GM12878 (cell line): Measurements from ENCODE around the gene UNK. TPM values are rescaled to one million over a fixed set of nuclear protein-coding genes. Genes with fewer than 3 reads are reported as not detected.
"Not testable (repeated sequence)": the region's sequence is repeated elsewhere in the genome, so short reads cannot be mapped to it uniquely, and the experiment has no call there.

Experiments used
- ATAC-seq: fragments of 200-7000 bp; cut with Tn5 transposase; 3 replicates; pipeline ENCODE4 v1.9.1; 2020; ENCODE audit warnings: mild to moderate bottlenecking, moderate library complexity
- BruUV-seq: library from RNA; stranded (reverse); fragments of 400-500 nt; replicated peaks from 2 replicates; lab custom pipeline; 2021; lab: Mats Ljungman, UMichigan
- CTCF ChIA-PET: fragments of 300-600 bp; sonication (Branson Sonifier 250); formaldehyde crosslinking; extraction: SDS; loops from one replicate; lab custom pipeline; 2021; ENCODE audit warnings: inconsistent platforms; lab: Yijun Ruan, JAX
- POLR2A ChIA-PET: fragments of 350-600 bp; formaldehyde crosslinking; extraction: SDS; loops from one replicate; lab custom pipeline; 2021; ENCODE audit warnings: inconsistent platforms; lab: Charles Lee
- RAD21 ChIA-PET: fragments of 300-600 bp; sonication (Branson Sonifier 250); formaldehyde crosslinking; loops from one replicate; lab custom pipeline; 2023; ENCODE audit warnings: antibody characterized with exemption; ENCODE audit not compliant: unreplicated experiment; lab: Charles Lee
- SMC1A ChIA-PET: fragments of 300-600 bp; sonication (Branson Sonifier 250); formaldehyde crosslinking; loops from one replicate; lab custom pipeline; 2023; ENCODE audit not compliant: unreplicated experiment, uncharacterized antibody; lab: Charles Lee
- DNase-seq: peaks from one replicate; pipeline ENCODE4 v3.0.0-alpha.2; 2011; ENCODE audit warnings: low read depth, low spot score
- FAIRE-seq: peaks from 3 replicates; lab custom pipeline; 2011; peaks lifted over from hg19 to GRCh38; lab: Jason Lieb, UNC
- H2AFZ ChIP-seq: 2 replicates; pipeline ENCODE4 v1.6.0; 2011; ENCODE audit warnings: low read depth, low read length, control low read depth; ENCODE audit not compliant: control insufficient read depth
- H3K27ac ChIP-seq: 2 replicates; pipeline ENCODE4 v1.5.1; 2011; ENCODE audit warnings: control low read depth; ENCODE audit not compliant: control insufficient read depth, insufficient read depth
- H3K27me3 ChIP-seq, 2 experiments: replicated peaks in 1 of 2; 2 replicates each; pipeline versions ENCODE4 v1.6.0 to v1.6.1; 2011; ENCODE audit warnings: low read length in 1 of 2; ENCODE audit not compliant: control insufficient read depth in 2 of 2, insufficient read depth in 2 of 2
- H3K36me3 ChIP-seq, 2 experiments: 2 replicates each; pipeline ENCODE4 v1.5.1; 2011; ENCODE audit warnings: low read length in 1 of 2; ENCODE audit not compliant: control insufficient read depth in 2 of 2, insufficient read depth in 2 of 2
- H3K4me1 ChIP-seq: 2 replicates; pipeline ENCODE4 v1.6.1; 2011; ENCODE audit warnings: mild to moderate bottlenecking, low read length, moderate library complexity, mixed read lengths; ENCODE audit not compliant: control insufficient read depth, insufficient read depth
- H3K4me2 ChIP-seq: 2 replicates; pipeline ENCODE4 v1.6.0; 2011; ENCODE audit warnings: control low read depth; ENCODE audit not compliant: control insufficient read depth, insufficient read depth
- H3K4me3 ChIP-seq: fragments of 200-600 bp; sonication (generic); 2 replicates; pipeline ENCODE4 v1.5.1; 2016
- H3K79me2 ChIP-seq: 2 replicates; pipeline ENCODE4 v1.6.0; 2011; ENCODE audit warnings: low read length; ENCODE audit not compliant: control insufficient read depth, insufficient read depth
- H3K9ac ChIP-seq: 2 replicates; pipeline ENCODE4 v1.8.0; 2011; ENCODE audit warnings: low read length, control low read depth, mixed read lengths; ENCODE audit not compliant: control insufficient read depth, insufficient read depth
- H3K9me3 ChIP-seq: replicated peaks from 3 replicates; pipeline ENCODE4 v1.5.1; 2011; ENCODE audit warnings: mild to moderate bottlenecking, low read length; ENCODE audit not compliant: control insufficient read depth, insufficient read depth
- H4K20me1 ChIP-seq: 2 replicates; pipeline ENCODE4 v1.6.0; 2011; ENCODE audit not compliant: control insufficient read depth, insufficient read depth
- ATF2 ChIP-seq: IDR thresholded peaks from 2 replicates; pipeline ENCODE4 v1.6.1; 2012; ENCODE audit warnings: low read length, inconsistent platforms
- LARP7 ChIP-seq: fragments of 450-650 bp; IDR thresholded peaks from 2 replicates; pipeline ENCODE4 v1.6.1; 2017; ENCODE audit warnings: mild to moderate bottlenecking
- NR2F1 ChIP-seq: fragments of 450-650 bp; conservative IDR thresholded peaks from 2 replicates; pipeline ENCODE4 v1.6.1; 2017; ENCODE audit warnings: mild to moderate bottlenecking
- SIX5 ChIP-seq: IDR thresholded peaks from 2 replicates; pipeline ENCODE4 v1.6.1; 2011; ENCODE audit warnings: mild to moderate bottlenecking, low read depth, low read length, moderate library complexity; ENCODE audit not compliant: severe bottlenecking
- SUZ12 ChIP-seq: fragments of 200-600 bp; sonication (generic); IDR thresholded peaks from one replicate; pipeline ENCODE4 v1.6.1; 2018; ENCODE audit warnings: antibody characterized with exemption, mild to moderate bottlenecking; ENCODE audit not compliant: unreplicated experiment
- ZZZ3 ChIP-seq: IDR thresholded peaks from 2 replicates; pipeline ENCODE4 v1.6.1; 2011; ENCODE audit warnings: low read depth; ENCODE audit not compliant: control insufficient read depth, insufficient read length
- WGBS: methylation state at CpG from one replicate; pipeline ENCODE4 v1.1.6; 2016; ENCODE audit warnings: low lambda C conversion rate; ENCODE audit not compliant: insufficient replicate concordance, insufficient coverage; ENCODE audit errors: missing lambda C conversion rate; 5-methylcytosine and 5-hydroxymethylcytosine counted together
- in situ Hi-C: fragments of 300-500 bp; cut with MboI; formaldehyde crosslinking; loops from 9 replicates; pipeline ENCODE4 v1.14.3; 2018; ENCODE audit warnings: mixed read lengths
- intact Hi-C: fragments of 100-400 bp; cut with micrococcal nuclease; formaldehyde crosslinking; loops from one replicate; pipeline ENCODE4 v1.14.2; 2022; ENCODE audit not compliant: unreplicated experiment
- polyA plus RNA-seq, 11 experiments: library from polyadenylated mRNA; depleted of rRNA in 4 of 11; unstranded in 6 of 11; stranded (reverse) in 5 of 11; fragments of >200 nt; fragmentation: Nextera tagmentation in 4 of 11; fragmentation: Illumina TruSeq in 1 of 11; extraction: Ambion mirVana in 4 of 11; extraction: Trizol in 1 of 11; gene quantifications; 1 replicate in 1 of 11; 2 replicates in 10 of 11; pipeline versions ENCODE4 v1.2.1 to v1.2.3, GENCODE V29; 2011 to 2016; ENCODE audit warnings: inconsistent platforms in 2 of 11, missing spikeins in 2 of 11, low read depth in 1 of 11
- total RNA-seq, 4 experiments: library from RNA; depleted of rRNA in 3 of 4; stranded (reverse); fragments of >200 nt in 3 of 4; fragmentation: Illumina TruSeq in 1 of 4; extraction: Trizol in 1 of 4; gene quantifications; 2 replicates each; pipeline versions ENCODE4 v1.2.1 to v1.2.3, GENCODE V29; 2013 to 2021

Gene UNK
- total and polyA plus RNA-seq, 10 of the 15 experiments (the other 5 are each of a cell fraction or from before 2014, with no cell fraction given), result 8.9 to 34.5 (median 27.3) TPM

GRCh38 chr17:75810756-75811155, 26.1 kb downstream of the UNK start:
- SMC1A ChIA-PET, H3K27ac ChIP-seq, H3K4me3 ChIP-seq, FAIRE-seq, H3K4me2 ChIP-seq, RAD21 ChIA-PET, H4K20me1 ChIP-seq, H3K4me1 ChIP-seq, in situ Hi-C loops, H2AFZ ChIP-seq, intact Hi-C loops, DNase-seq, H3K27me3 ChIP-seq, ATAC-seq, BruUV-seq, H3K9ac ChIP-seq, H3K9me3 ChIP-seq, H3K79me2 ChIP-seq: not testable (repeated sequence)
- ChIA-PET CTCF (interaction anchor here (0.7 kb wide), 1 partner anchor 458 kb away, joined by 3 read pairs; no protein-coding TSS in a partner anchor), POLR2A (interaction anchor here (0.6 kb wide), 2 partner anchors 37 to 40 kb away, joined by 4 read pairs; no protein-coding TSS in a partner anchor)
- WGBS, result over 99% methylated on average over 11 of the region's 11 CpGs
- peaks cover 23 to 25% of the 10 kb centered on the region in 2 experiments for H3K36me3 ChIP-seq

DNA sequence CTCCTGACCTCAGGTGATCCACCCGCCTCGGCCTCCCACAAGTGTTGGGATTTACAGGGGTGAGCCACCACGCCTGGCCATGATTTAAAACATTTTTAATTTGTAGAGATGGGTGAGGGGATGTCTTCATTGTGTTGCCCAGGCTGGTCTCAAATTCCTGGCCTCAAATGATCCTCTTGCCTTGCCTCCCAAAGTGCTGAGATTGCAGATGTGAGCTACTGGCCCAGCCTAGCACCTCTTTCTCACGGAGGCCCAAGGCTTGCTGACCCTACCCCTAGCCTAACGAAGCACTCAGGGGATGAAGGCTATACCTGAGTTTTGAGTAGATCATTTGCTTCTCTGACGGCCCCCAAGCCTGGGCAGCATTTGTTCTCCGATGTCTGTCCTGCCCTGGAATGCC, 26.6 kb downstream of the UNK start:
- H3K4me2 ChIP-seq, result no peak overlapping the region
- H3K27me3 ChIP-seq, result no peaks in the 10 kb centered on the region
- ChIA-PET CTCF (no interaction called here), POLR2A (interaction anchor here (0.6 kb wide), 2 partner anchors 36 to 41 kb away, joined by 4 read pairs; no protein-coding TSS in a partner anchor), RAD21 (no interaction called here), SMC1A (no interaction called here)
- no peak overlapping the region for H3K4me3 ChIP-seq
- H3K9ac ChIP-seq, result no peak overlapping the region
- in situ Hi-C loops (no loop called here), intact Hi-C loops (no loop called here)
- no peaks in the 10 kb centered on the region; the same call in 1 of the 2 replicates for H3K79me2 ChIP-seq
- no peaks in the 10 kb centered on the region for H3K9me3 ChIP-seq
- FAIRE-seq (no peak), DNase-seq (no peak), ATAC-seq (no peak)
- H2AFZ ChIP-seq, result no peak overlapping the region
- no peak for TF ChIP-seq ATF2
- TF ChIP-seq SIX5, result no peak
- TF ChIP-seq NR2F1, result no peak
- TF ChIP-seq LARP7, result no peak
- no peak for TF ChIP-seq SUZ12
- TF ChIP-seq ZZZ3, result no peak
- 87% methylated on average over 7 of the region's 7 CpGs for WGBS
- peaks cover 9% of the 10 kb centered on the region for H3K4me1 ChIP-seq
- peaks cover 23 to 25% of the 10 kb centered on the region in 2 experiments for H3K36me3 ChIP-seq
- no peak overlapping the region for H3K27ac ChIP-seq
- no TSS peak for BruUV-seq
- H4K20me1 ChIP-seq, result no peaks in the 10 kb centered on the region
